SK-N-SH (cell line): Measurements from ENCODE around the gene ATP2A2. TPM values are rescaled to one million over a fixed set of nuclear protein-coding genes. Genes with fewer than 3 reads are reported as not detected.

Experiments
- CTCF ChIA-PET: fragments of 300-600, 350-600 bp; formaldehyde crosslinking; extraction: SDS; loops from one replicate; lab custom pipeline; 2021; lab: Yijun Ruan, JAX
- POLR2A ChIA-PET: fragments of 350-600 bp; sonication (Branson Sonifier 250); formaldehyde crosslinking; extraction: SDS; loops from one replicate; lab custom pipeline; 2020; ENCODE audit warnings: antibody characterized with exemption, inconsistent platforms; lab: Yijun Ruan, JAX
- DNase-seq: peaks from one replicate; pipeline ENCODE4 v3.0.0; 2012
- H2AFZ ChIP-seq: fragments of 200-600 bp; sonication (generic); 2 replicates; pipeline ENCODE4 v1.8.1; 2016; ENCODE audit warnings: antibody characterized with exemption, mild to moderate bottlenecking, low read depth
- H3F3A ChIP-seq: fragments of 200-600 bp; sonication (generic); replicated peaks from 2 replicates; pipeline ENCODE3; 2016; ENCODE audit warnings: antibody characterized with exemption, mild to moderate bottlenecking; ENCODE audit not compliant: insufficient read depth
- H3K27ac ChIP-seq, 2 experiments: fragments of 200-500 bp in 1 of 2; fragments of 200-600 bp in 1 of 2; sonication (Bioruptor generic) in 1 of 2; sonication (generic), shearing (Covaris generic) in 1 of 2; 2 replicates each; pipeline versions ENCODE4 v1.5.1 to v1.6.1; 2014 to 2016; ENCODE audit warnings: low read depth in 2 of 2, inconsistent platforms in 1 of 2, low read length in 1 of 2, mild to moderate bottlenecking in 1 of 2, mixed read lengths in 1 of 2
- H3K27me3 ChIP-seq: fragments of 200-600 bp; sonication (generic), shearing (Covaris generic); 2 replicates; pipeline ENCODE4 v1.6.1; 2016; ENCODE audit warnings: mixed run types; ENCODE audit not compliant: insufficient read depth
- H3K36me3 ChIP-seq, 2 experiments: fragments of 200-500 bp in 1 of 2; fragments of 200-600 bp in 1 of 2; sonication (Bioruptor generic) in 1 of 2; sonication (generic) in 1 of 2; replicated peaks in 1 of 2; 2 replicates each; pipeline versions ENCODE3 to v1.5.1; 2014 to 2016; ENCODE audit warnings: low read length in 1 of 2, mild to moderate bottlenecking in 1 of 2; ENCODE audit not compliant: insufficient read depth in 2 of 2, control insufficient read depth in 1 of 2
- H3K4me1 ChIP-seq, 2 experiments: fragments of 200-500 bp in 1 of 2; fragments of 200-600 bp in 1 of 2; sonication (Bioruptor generic) in 1 of 2; sonication (generic), shearing (Covaris generic) in 1 of 2; 2 replicates each; pipeline versions ENCODE4 v1.5.1 to v1.6.1; 2014 to 2016; ENCODE audit warnings: low read depth in 1 of 2, low read length in 1 of 2, mixed run types in 1 of 2; ENCODE audit not compliant: insufficient read depth in 2 of 2, control insufficient read depth in 1 of 2
- H3K4me2 ChIP-seq: fragments of 200-600 bp; sonication (generic), shearing (Covaris generic); 2 replicates; pipeline ENCODE4 v1.6.1; 2017; ENCODE audit warnings: mixed run types
- H3K4me3 ChIP-seq, 2 experiments: fragments of 200-500 bp in 1 of 2; fragments of 200-600 bp in 1 of 2; sonication (Bioruptor generic) in 1 of 2; sonication (generic), shearing (Covaris generic) in 1 of 2; 2 replicates each; pipeline versions ENCODE4 v1.5.1 to v1.8.1; 2014 to 2016; ENCODE audit warnings: low read depth in 2 of 2, inconsistent platforms in 1 of 2, low read length in 1 of 2, mild to moderate bottlenecking in 1 of 2, mixed read lengths in 1 of 2, moderate library complexity in 1 of 2
- H3K79me2 ChIP-seq: fragments of 200-600 bp; sonication (generic); 2 replicates; pipeline ENCODE4 v1.8.1; 2017; ENCODE audit warnings: mild to moderate bottlenecking; ENCODE audit not compliant: insufficient read depth
- H3K9ac ChIP-seq: fragments of 200-600 bp; sonication (generic); 2 replicates; pipeline ENCODE4 v1.6.1; 2017; ENCODE audit warnings: mixed run types
- H3K9me2 ChIP-seq: fragments of 200-600 bp; sonication (generic); 2 replicates; pipeline ENCODE4 v1.6.1; 2017; ENCODE audit warnings: mixed run types
- H3K9me3 ChIP-seq: fragments of 200-600 bp; sonication (generic); 2 replicates; pipeline ENCODE4 v1.6.1; 2017; ENCODE audit warnings: mixed run types, mild to moderate bottlenecking, moderate library complexity
- H4K20me1 ChIP-seq: fragments of 200-600 bp; sonication (generic); 2 replicates; pipeline ENCODE4 v1.6.1; 2017; ENCODE audit warnings: mild to moderate bottlenecking, mixed run types; ENCODE audit not compliant: insufficient read depth
- ELF1 ChIP-seq: IDR thresholded peaks from 2 replicates; pipeline ENCODE4 v1.4.0; 2012
- EP300 ChIP-seq, 2 experiments: IDR thresholded peaks; 2 replicates each; pipeline versions ENCODE4 v1.4.0 to v1.6.1; 2012; ENCODE audit warnings: borderline replicate concordance in 1 of 2, low read depth in 1 of 2, low read length in 1 of 2
- EZH2phosphoT487 ChIP-seq: fragments of 200-600 bp; sonication (generic); IDR thresholded peaks from 2 replicates; pipeline ENCODE4 v1.6.1; 2017; ENCODE audit warnings: low read depth, mixed run types, mild to moderate bottlenecking, antibody characterized with exemption, moderate library complexity, borderline replicate concordance
- FOSL2 ChIP-seq: IDR thresholded peaks from 2 replicates; pipeline ENCODE4 v1.4.0; 2012; ENCODE audit warnings: low read depth, mild to moderate bottlenecking, moderate library complexity, borderline replicate concordance
- FOXJ3 ChIP-seq: sonication (generic); formaldehyde crosslinking; IDR thresholded peaks from 2 replicates; pipeline ENCODE4 v1.5.1; 2020; ENCODE audit warnings: mild to moderate bottlenecking, missing genetic modification reagents
- GABPA ChIP-seq: IDR thresholded peaks from 2 replicates; pipeline ENCODE4 v1.4.0; 2012; ENCODE audit warnings: low read depth, mild to moderate bottlenecking
- IRF3 ChIP-seq: fragments of 150-350 bp; IDR thresholded peaks from 2 replicates; pipeline ENCODE4 v1.6.1; 2016; ENCODE audit warnings: mild to moderate bottlenecking, low read depth, low read length
- JUND ChIP-seq: IDR thresholded peaks from 2 replicates; pipeline ENCODE4 v1.4.0; 2012
- MEF2A ChIP-seq: IDR thresholded peaks from 2 replicates; pipeline ENCODE4 v1.4.0; 2012; ENCODE audit warnings: low read depth, borderline replicate concordance
- MXI1 ChIP-seq: IDR thresholded peaks from 2 replicates; pipeline ENCODE4 v1.6.1; 2012; ENCODE audit warnings: mild to moderate bottlenecking, low read depth, low read length, improper control_type of control experiment
- PBX3 ChIP-seq: IDR thresholded peaks from 2 replicates; pipeline ENCODE4; 2012
- POLR2AphosphoS5 ChIP-seq: IDR thresholded peaks from 2 replicates; pipeline ENCODE4 v1.6.1; 2012; ENCODE audit warnings: low read depth, low read length
- RFX5 ChIP-seq: IDR thresholded peaks from 2 replicates; pipeline ENCODE4 v1.6.1; 2012; ENCODE audit warnings: mild to moderate bottlenecking, improper control_type of control experiment, low read length
- RXRA ChIP-seq: IDR thresholded peaks from 2 replicates; pipeline ENCODE4 v1.4.0; 2012; ENCODE audit warnings: low read depth, mild to moderate bottlenecking, borderline replicate concordance
- TAF1 ChIP-seq: IDR thresholded peaks from 2 replicates; pipeline ENCODE4 v1.6.1; 2012; ENCODE audit warnings: low read depth, mild to moderate bottlenecking, low read length, moderate library complexity, borderline replicate concordance
- TCF12 ChIP-seq: IDR thresholded peaks from 2 replicates; pipeline ENCODE4 v1.4.0; 2012
- TEAD4 ChIP-seq: IDR thresholded peaks from 2 replicates; pipeline ENCODE4 v1.4.0; 2012; ENCODE audit warnings: mild to moderate bottlenecking, borderline replicate concordance; ENCODE audit not compliant: insufficient read depth
- USF1 ChIP-seq: IDR thresholded peaks from 2 replicates; pipeline ENCODE4 v1.4.0; 2012; ENCODE audit warnings: low read depth, borderline replicate concordance
- ZBTB33 ChIP-seq: IDR thresholded peaks from 2 replicates; pipeline ENCODE4 v1.4.0; 2012; ENCODE audit warnings: low read depth, borderline replicate concordance
- WGBS: methylation state at CpG from one replicate; pipeline ENCODE4 v1.1.6; 2017; ENCODE audit warnings: low lambda C conversion rate; 5-methylcytosine and 5-hydroxymethylcytosine counted together
- polyA plus RNA-seq, 3 experiments: library from polyadenylated mRNA; depleted of rRNA; stranded (reverse); fragments of >200 nt; gene quantifications; 2 replicates each; pipeline ENCODE4 v1.2.3, GENCODE V29; 2012

The ATP2A2 gene
- polyA plus RNA-seq, 1 of the 3 experiments (the other 2 are of a cell fraction) = 120 TPM

GRCh38 chr12:110277530-110278254 is 3.4 kb upstream of the ATP2A2 start:
- H3K9me3 ChIP-seq = no peaks in the 10 kb centered on the region
- WGBS = 67% methylated on average over 2 of the region's 2 CpGs
- no peak for TF ChIP-seq POLR2AphosphoS5

GRCh38 chr12:110278255-110278536 is 2.9 kb upstream of the ATP2A2 start:
- Histone ChIP-seq H3K4me3 (no peak overlapping the region), H3K4me1 (peaks cover 9 to 13% of the 10 kb centered on the region in 2 experiments)
- TF ChIP-seq USF1 (no peak), POLR2AphosphoS5 (no peak), TAF1 (no peak), EP300 (IDR thresholded peaks at IDR 0.05; ENCODE audit: borderline replicate concordance in 1 of 2, low read depth in 1 of 2, low read length in 1 of 2) (no peak), RFX5 (no peak), ZBTB33 (no peak), TEAD4 (no peak), FOSL2 (no peak), TCF12 (no peak), IRF3 (no peak), RXRA (no peak), MEF2A (no peak), MXI1 (no peak), JUND (no peak), EZH2phosphoT487 (no peak), PBX3 (no peak), GABPA (no peak), FOXJ3 (CRISPR knock-in tag) (no peak), ELF1 (no peak)
- TF ChIP-seq, all 33 proteins: peak for 0
- H4K20me1 ChIP-seq = peaks cover 16% of the 10 kb centered on the region
- WGBS = 89% methylated on average over 1 of the region's 1 CpG
- peaks cover 3% of the 10 kb centered on the region for H3F3A ChIP-seq
- no peaks in the 10 kb centered on the region for H3K27me3 ChIP-seq
- no peak overlapping the region for H2AFZ ChIP-seq
- no peak overlapping the region for H3K4me2 ChIP-seq
- POLR2A ChIA-PET = no interaction called here
- peaks cover 8 to 9% of the 10 kb centered on the region in 2 experiments for H3K36me3 ChIP-seq
- H3K9me3 ChIP-seq = no peaks in the 10 kb centered on the region
- CTCF ChIA-PET = interaction anchor here (1.0 to 1.1 kb wide), 2 partner anchors 53 to 68 kb away, joined by 3 read pairs; no protein-coding TSS in a partner anchor
- H3K27ac ChIP-seq = no peak overlapping the region
- DNase-seq = no peak
- H3K79me2 ChIP-seq = peaks cover 16% of the 10 kb centered on the region
- no peak overlapping the region for H3K9ac ChIP-seq
- H3K9me2 ChIP-seq = no peaks in the 10 kb centered on the region

More at GRCh38 chr12:110277530-110278254, 3.4 kb upstream of the ATP2A2 start:
- ChIA-PET POLR2A (interaction anchor here (0.6 kb wide), 2 partner anchors 45 to 115 kb away, joined by 3 read pairs; no protein-coding TSS in a partner anchor), CTCF (interaction anchor here (1.0 to 1.1 kb wide), 2 partner anchors 53 to 67 kb away, joined by 3 read pairs; no protein-coding TSS in a partner anchor)
- peaks cover 11% of the 10 kb centered on the region for H3K79me2 ChIP-seq
- H4K20me1 ChIP-seq = peaks cover 11% of the 10 kb centered on the region
- no peak overlapping the region for H3K4me2 ChIP-seq
- peaks cover 3% of the 10 kb centered on the region for H3F3A ChIP-seq
- H2AFZ ChIP-seq = no peak overlapping the region
- no peaks in the 10 kb centered on the region for H3K27me3 ChIP-seq
- no peak for DNase-seq
- no peak overlapping the region for H3K4me3 ChIP-seq
- H3K9me2 ChIP-seq = no peaks in the 10 kb centered on the region
- H3K9ac ChIP-seq = no peak overlapping the region
- H3K36me3 ChIP-seq = peaks cover 3% of the 10 kb centered on the region in 2 experiments
- no peak overlapping the region for H3K27ac ChIP-seq
- H3K4me1 ChIP-seq = peaks cover 9 to 10% of the 10 kb centered on the region in 2 experiments
